GM12878 (cell line): Measurements from ENCODE around the gene SULT1C3.
"Not testable (repeated sequence)": the region's sequence is repeated elsewhere in the genome, so short reads cannot be mapped to it uniquely, and the experiment has no call there.

Experiments
- MXI1 ChIP-seq: fragments of 150-350 bp; IDR thresholded peaks from 2 replicates; pipeline ENCODE4 v1.6.1; 2011; ENCODE audit warnings: low read depth, mild to moderate bottlenecking, inconsistent platforms, low read length, improper control_type of control experiment
- MYC ChIP-seq: IDR thresholded peaks from 2 replicates; pipeline ENCODE4 v1.6.1; 2011; ENCODE audit warnings: mild to moderate bottlenecking, low read length, moderate library complexity, inconsistent platforms; ENCODE audit not compliant: insufficient read depth, insufficient replicate concordance, insufficient read length, severe bottlenecking
- TF ChIP-seq, protein P1 (sequence below): IDR thresholded peaks from 2 replicates; pipeline ENCODE4 v1.6.1; 2011; ENCODE audit warnings: low read depth, low read length, improper control_type of control experiment, borderline replicate concordance
- TF ChIP-seq, protein P2 (sequence below), 3 experiments: IDR thresholded peaks in 2 of 3; conservative IDR thresholded peaks in 1 of 3; 2 replicates each; pipeline ENCODE4 v1.5.1; 2011; ENCODE audit warnings: low read depth in 3 of 3, low read length in 3 of 3, mild to moderate bottlenecking in 3 of 3, control low read depth in 2 of 3, moderate library complexity in 2 of 3, inconsistent platforms in 1 of 3, mixed read lengths in 1 of 3; ENCODE audit not compliant: control insufficient read depth in 2 of 3, insufficient read depth in 1 of 3; ENCODE audit errors: extremely low read depth in 1 of 3

DNA sequence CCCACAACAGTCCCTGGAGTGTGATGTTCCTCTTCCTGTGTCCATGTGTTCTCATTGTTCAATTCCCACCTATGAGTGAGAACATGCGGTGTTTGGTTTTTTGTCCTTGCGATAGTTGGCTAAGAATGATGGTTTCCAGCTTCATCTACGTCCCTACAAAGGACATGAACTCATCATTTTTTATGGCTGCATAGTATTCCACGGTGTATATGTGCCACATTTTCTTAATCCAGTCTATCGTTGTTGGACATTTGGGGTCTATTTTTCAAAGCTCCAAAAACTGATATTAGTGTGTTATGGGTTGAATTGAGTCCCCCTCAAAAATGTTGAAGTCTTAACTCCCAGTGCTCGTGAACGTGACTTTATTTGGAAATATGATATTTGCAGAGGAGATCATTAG lies 44.8 kb downstream of the SULT1C3 start:
- TF ChIP-seq, protein P1, sequence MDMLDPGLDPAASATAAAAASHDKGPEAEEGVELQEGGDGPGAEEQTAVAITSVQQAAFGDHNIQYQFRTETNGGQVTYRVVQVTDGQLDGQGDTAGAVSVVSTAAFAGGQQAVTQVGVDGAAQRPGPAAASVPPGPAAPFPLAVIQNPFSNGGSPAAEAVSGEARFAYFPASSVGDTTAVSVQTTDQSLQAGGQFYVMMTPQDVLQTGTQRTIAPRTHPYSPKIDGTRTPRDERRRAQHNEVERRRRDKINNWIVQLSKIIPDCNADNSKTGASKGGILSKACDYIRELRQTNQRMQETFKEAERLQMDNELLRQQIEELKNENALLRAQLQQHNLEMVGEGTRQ, result not testable (repeated sequence)
- TF ChIP-seq MYC, MXI1: not testable (repeated sequence)
- TF ChIP-seq, protein P2, sequence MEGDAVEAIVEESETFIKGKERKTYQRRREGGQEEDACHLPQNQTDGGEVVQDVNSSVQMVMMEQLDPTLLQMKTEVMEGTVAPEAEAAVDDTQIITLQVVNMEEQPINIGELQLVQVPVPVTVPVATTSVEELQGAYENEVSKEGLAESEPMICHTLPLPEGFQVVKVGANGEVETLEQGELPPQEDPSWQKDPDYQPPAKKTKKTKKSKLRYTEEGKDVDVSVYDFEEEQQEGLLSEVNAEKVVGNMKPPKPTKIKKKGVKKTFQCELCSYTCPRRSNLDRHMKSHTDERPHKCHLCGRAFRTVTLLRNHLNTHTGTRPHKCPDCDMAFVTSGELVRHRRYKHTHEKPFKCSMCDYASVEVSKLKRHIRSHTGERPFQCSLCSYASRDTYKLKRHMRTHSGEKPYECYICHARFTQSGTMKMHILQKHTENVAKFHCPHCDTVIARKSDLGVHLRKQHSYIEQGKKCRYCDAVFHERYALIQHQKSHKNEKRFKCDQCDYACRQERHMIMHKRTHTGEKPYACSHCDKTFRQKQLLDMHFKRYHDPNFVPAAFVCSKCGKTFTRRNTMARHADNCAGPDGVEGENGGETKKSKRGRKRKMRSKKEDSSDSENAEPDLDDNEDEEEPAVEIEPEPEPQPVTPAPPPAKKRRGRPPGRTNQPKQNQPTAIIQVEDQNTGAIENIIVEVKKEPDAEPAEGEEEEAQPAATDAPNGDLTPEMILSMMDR (IDR thresholded peaks at IDR 0.05 in 2 of 3, conservative IDR thresholded peaks at IDR 0.05 in 1 of 3; ENCODE audit: control insufficient read depth in 2 of 3, extremely low read depth in 1 of 3, insufficient read depth in 1 of 3, low read depth in 3 of 3, low read length in 3 of 3), result not testable (repeated sequence)
